Spinal cord (tissue), 10 donors: Measurements from ENCODE around the gene RGPD5. TPM values are rescaled to one million over a fixed set of nuclear protein-coding genes. Genes with fewer than 3 reads are reported as not detected.
"Not testable (repeated sequence)": the region's sequence is repeated elsewhere in the genome, so short reads cannot be mapped to it uniquely, and the experiment has no call there.

Experiments used
- DNase-seq, 6 donors: peaks; one replicate each; pipeline versions ENCODE4 v3.0.0 to v3.0.0-alpha.2; 2013 to 2015; ENCODE audit warnings: low spot score in 6 of 6, low read depth in 4 of 6
- H3K27ac ChIP-seq: one replicate; pipeline ENCODE4 v1.5.1; 2013; ENCODE audit warnings: low read depth, low read length, control low read depth
- H3K27me3 ChIP-seq: one replicate; pipeline ENCODE4 v1.6.1; 2013; ENCODE audit warnings: low read length; ENCODE audit not compliant: control insufficient read depth, insufficient read depth
- H3K36me3 ChIP-seq: one replicate; pipeline ENCODE4 v1.6.1; 2013; ENCODE audit warnings: low read length; ENCODE audit not compliant: control insufficient read depth, insufficient read depth
- H3K4me1 ChIP-seq: one replicate; pipeline ENCODE4 v1.6.1; 2013; ENCODE audit warnings: low read length; ENCODE audit not compliant: control insufficient read depth, insufficient read depth
- H3K4me3 ChIP-seq: one replicate; pipeline ENCODE4 v1.5.1; 2013; ENCODE audit warnings: low read depth, low read length, control low read depth
- H3K9me3 ChIP-seq: one replicate; pipeline ENCODE4 v1.6.1; 2013; ENCODE audit warnings: low read length; ENCODE audit not compliant: control insufficient read depth, insufficient read depth
- WGBS: methylation state at CpG from one replicate; pipeline ENCODE4 v1.1.5; 2013; ENCODE audit warnings: missing lambda C conversion rate; ENCODE audit not compliant: insufficient coverage; 5-methylcytosine and 5-hydroxymethylcytosine counted together
- polyA plus RNA-seq, 2 donors: library from polyadenylated mRNA; unstranded; fragments of 120-200 nt; gene quantifications; one replicate each; pipeline ENCODE4 v1.2.1, GENCODE V29; 2013; ENCODE audit not compliant: insufficient read length in 2 of 2
- total RNA-seq, 2 donors: library from RNA; depleted of rRNA in 1 of 2; stranded (reverse); fragments of 120-200 nt in 1 of 2; fragments of >200 nt in 1 of 2; gene quantifications; one replicate each; pipeline versions ENCODE4 v1.2.3 to v1.2.4, GENCODE V29; 2013 to 2014
- donor health status: healthy.

RGPD5 gene
- total and polyA plus RNA-seq, 4 donors, result 14.0 to 41.8 (median 27.5) TPM

- H3K4me3 ChIP-seq, H3K27ac ChIP-seq, H3K4me1 ChIP-seq, H3K9me3 ChIP-seq, H3K36me3 ChIP-seq, DNase-seq, H3K27me3 ChIP-seq: not testable (repeated sequence)
- WGBS, result no CpG with 5 or more reads among the region's 2 CpGs
Measured at GRCh38 chr2:109779118-109779517, 15.0 kb upstream of the RGPD5 start.

DNA sequence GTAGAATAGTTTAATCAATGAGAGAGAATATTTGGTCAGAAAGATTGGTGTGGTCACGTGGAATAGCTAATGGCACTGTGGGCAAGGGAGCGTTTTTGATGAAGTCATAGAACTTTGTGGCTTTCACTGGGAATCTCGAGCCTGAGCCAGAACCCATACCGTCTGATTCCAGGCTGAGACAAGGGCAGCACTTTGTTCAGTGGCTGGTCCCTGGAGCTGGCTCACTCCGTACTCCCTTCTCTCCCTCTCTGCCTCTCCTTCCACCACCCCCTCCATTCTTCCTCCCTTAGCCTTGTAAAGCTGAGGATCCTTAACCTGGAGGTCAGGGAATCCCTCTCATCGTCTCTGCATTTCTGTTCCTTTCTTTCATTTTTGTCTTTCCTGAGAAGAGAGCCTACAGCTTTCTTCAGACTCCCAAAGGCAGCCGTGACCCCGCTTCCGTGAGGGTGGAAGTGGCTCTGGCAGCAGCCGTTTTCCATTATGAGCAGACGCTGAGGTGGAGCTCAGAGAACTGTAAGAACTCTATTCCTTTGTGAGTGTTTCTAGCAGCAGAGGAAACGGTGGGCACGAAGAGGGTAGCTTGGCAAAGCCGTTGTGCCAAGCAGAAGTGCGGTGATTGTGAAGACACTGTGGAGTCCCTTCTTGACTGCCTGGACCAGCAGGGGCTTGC, 12.8 kb upstream of the RGPD5 start:
- not testable (repeated sequence) for DNase-seq

DNA sequence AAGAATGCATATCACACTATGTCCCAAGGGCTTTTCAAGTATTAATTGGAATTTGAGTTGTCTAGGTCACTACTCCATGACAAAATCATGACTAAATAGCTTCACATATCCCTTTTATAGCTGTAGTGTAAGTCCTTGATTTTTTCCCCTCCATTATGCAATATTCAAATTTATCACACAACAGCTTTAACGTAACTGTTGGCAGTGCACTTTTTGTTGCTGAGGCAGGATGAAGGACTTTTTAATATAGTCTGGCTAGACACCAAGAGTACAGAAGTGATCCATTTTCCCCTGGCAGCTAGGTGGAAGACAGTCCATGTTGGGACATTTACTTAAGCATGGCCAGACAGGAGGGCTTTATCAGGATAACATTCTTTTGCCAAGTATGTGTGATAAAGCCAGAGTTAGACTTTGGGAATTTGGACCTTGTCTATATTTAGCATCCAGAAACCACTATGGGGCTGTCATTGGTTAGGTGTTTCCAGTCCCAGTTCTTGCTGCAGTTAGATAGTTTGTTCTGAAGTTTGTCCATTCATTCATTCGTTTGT, 11.6 kb upstream of the RGPD5 start:
- not testable (repeated sequence) for DNase-seq, H3K4me3 ChIP-seq, H3K27ac ChIP-seq, H3K9me3 ChIP-seq, H3K27me3 ChIP-seq, H3K36me3 ChIP-seq, H3K4me1 ChIP-seq
- no CpG with 5 or more reads among the region's 2 CpGs for WGBS

More for the DNA sequence above, 12.8 kb upstream of the RGPD5 start:
- not testable (repeated sequence) for H3K9me3 ChIP-seq, H3K4me3 ChIP-seq, H3K4me1 ChIP-seq, H3K27ac ChIP-seq, H3K27me3 ChIP-seq, H3K36me3 ChIP-seq
- no CpG with 5 or more reads among the region's 15 CpGs for whole genome bisulfite sequencing

GRCh38 chr2:109791530-109792279, 2.4 kb upstream of the RGPD5 start:
- DNase-seq, H3K4me3 ChIP-seq, H3K27ac ChIP-seq, H3K4me1 ChIP-seq, H3K27me3 ChIP-seq, H3K36me3 ChIP-seq, H3K9me3 ChIP-seq: not testable (repeated sequence)
- no CpG with 5 or more reads among the region's 12 CpGs for WGBS

GRCh38 chr2:109792659-109793058, 1.4 kb upstream of the RGPD5 start:
- H3K27ac ChIP-seq, DNase-seq, H3K36me3 ChIP-seq, H3K4me1 ChIP-seq, H3K9me3 ChIP-seq, H3K4me3 ChIP-seq, H3K27me3 ChIP-seq: not testable (repeated sequence)
- WGBS, result no CpG with 5 or more reads among the region's 1 CpG

- H3K4me3 ChIP-seq, H3K27ac ChIP-seq, H3K27me3 ChIP-seq, H3K9me3 ChIP-seq, H3K4me1 ChIP-seq, H3K36me3 ChIP-seq, DNase-seq: not testable (repeated sequence)
- WGBS, result no CpG with 5 or more reads among the region's 8 CpGs
Measured at GRCh38 chr2:109871129-109871751, 77.1 kb downstream of the RGPD5 start.

DNA sequence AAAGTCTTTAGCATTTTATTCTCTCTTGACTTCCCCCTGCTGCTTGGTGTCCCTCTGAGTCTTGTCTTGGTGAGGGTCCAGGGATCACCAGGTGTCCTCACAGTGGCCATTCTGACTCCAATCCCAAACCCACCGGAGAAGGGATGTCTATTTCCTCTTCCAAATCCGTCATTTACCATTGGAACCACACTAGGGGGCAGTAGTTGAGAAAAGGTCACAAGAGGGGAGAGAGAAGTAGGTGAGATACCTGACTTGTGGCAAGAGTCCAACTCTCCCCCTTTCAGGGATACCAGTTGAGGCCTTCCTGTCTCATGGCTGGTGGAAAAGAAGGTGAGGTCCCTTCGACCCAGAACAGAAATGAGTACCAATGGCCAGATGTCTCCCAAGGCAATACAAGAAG, 82.5 kb downstream of the RGPD5 start:
- H3K27me3 ChIP-seq, H3K4me3 ChIP-seq, H3K9me3 ChIP-seq, DNase-seq, H3K4me1 ChIP-seq, H3K36me3 ChIP-seq, H3K27ac ChIP-seq: not testable (repeated sequence)
- no CpG with 5 or more reads among the region's 3 CpGs for WGBS

- DNase-seq, H3K4me3 ChIP-seq, H3K27ac ChIP-seq, H3K9me3 ChIP-seq, H3K4me1 ChIP-seq, H3K27me3 ChIP-seq, H3K36me3 ChIP-seq: not testable (repeated sequence)
- WGBS, result no CpG with 5 or more reads among the region's 1 CpG
Measured at GRCh38 chr2:109882112-109882511, 88.0 kb downstream of the RGPD5 start.

GRCh38 chr2:109888414-109888813, 94.3 kb downstream of the RGPD5 start:
- H3K9me3 ChIP-seq, H3K4me1 ChIP-seq, H3K27me3 ChIP-seq, H3K36me3 ChIP-seq, DNase-seq, H3K27ac ChIP-seq, H3K4me3 ChIP-seq: not testable (repeated sequence)
- WGBS, result no CpG with 5 or more reads among the region's 4 CpGs
